ENCODE results near the gene PTPRH.
"Not testable (repeated sequence)": the region's sequence is repeated elsewhere in the genome, so short reads cannot be mapped to it uniquely, and the experiment has no call there.

PTPRH gene

DNA sequence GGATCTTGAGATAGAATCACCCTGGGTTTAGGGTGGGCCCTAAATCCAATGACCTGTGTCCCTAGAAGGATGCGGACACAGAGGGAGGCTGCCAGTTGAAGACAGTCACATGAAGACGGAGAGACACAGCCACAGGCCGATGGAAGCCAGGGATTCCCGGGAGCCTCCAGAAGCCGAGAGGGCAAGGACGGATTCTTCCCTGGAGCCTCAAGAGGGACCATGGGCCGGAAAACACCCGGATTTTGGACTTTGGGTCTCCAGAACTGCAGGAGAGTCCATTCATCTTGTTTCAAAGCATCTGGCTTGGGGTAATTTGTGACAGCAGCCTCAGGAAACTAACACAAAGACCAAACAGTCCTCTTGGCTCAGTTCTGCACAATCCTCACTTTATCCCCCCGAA lies 17.0 kb upstream of the PTPRH start:
- FAIRE-seq = no peak
- DNase-seq (ENCODE audit: low spot score) = no peak

DNA sequence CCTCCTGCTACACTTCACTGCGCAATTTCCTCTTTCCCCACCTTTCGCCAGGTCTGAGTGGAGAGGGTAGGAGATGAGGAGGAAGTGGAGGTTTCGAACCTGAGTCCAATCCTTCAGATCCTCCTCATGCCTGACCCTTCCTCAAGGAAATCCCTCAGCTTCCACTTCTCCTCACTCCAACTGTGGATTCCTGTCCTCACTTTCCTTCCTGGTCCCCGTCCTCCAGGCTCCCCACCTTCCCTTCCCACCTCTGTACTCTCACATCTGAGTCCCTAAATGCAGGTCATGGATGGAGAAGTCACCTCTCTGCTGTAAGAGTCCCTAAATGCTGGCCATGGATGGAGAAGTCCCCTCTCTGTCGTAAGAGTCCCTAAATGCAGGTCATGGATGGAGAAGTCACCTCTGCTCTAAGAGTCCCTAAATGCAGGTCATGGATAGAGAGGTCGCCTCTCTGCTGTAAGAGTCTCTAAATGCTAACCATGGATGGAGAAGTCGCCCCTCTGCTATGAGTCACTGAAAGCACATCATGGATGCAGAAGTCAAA lies 16.2 kb upstream of the PTPRH start:
- FAIRE-seq (no peak), DNase-seq (ENCODE audit: low spot score) (no peak)

DNA sequence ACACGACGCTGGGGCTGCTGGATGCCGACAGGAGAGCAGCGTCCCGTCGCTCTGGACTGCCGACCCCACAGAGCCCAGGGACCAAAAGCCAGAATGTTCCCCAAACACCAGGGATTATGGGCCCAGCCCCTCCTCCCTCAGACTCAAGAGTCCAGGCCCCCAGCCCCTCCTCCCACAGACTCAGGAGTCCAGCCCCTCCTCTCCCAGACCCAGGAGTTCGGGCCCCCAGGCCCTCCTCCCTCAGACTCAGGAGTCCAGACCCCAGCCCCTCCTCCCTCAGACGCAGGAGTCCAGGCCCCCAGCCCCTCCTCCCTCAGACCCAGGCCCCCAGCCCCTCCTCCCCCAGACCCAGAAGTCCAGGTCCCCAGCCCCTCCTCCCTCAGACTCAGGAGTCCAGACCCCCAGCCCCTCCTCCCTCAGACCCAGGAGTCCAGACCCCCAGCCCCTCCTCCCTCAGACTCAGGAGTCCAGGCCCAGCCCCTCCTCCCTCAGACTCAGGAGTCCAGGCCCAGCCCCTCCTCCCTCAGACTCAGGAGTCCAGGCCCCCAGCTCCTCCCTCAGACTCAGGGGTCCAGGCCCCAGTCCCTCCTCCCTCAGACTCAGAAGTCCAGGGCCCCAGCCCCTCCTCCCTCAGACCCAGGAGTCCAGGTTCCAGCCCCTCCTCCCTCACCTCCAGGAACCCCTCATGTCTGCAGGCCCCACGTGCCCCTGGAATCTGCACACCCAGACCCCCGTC lies 15.5 kb upstream of the PTPRH start:
- DNase-seq (ENCODE audit: low spot score); FAIRE-seq: not testable (repeated sequence)

DNA sequence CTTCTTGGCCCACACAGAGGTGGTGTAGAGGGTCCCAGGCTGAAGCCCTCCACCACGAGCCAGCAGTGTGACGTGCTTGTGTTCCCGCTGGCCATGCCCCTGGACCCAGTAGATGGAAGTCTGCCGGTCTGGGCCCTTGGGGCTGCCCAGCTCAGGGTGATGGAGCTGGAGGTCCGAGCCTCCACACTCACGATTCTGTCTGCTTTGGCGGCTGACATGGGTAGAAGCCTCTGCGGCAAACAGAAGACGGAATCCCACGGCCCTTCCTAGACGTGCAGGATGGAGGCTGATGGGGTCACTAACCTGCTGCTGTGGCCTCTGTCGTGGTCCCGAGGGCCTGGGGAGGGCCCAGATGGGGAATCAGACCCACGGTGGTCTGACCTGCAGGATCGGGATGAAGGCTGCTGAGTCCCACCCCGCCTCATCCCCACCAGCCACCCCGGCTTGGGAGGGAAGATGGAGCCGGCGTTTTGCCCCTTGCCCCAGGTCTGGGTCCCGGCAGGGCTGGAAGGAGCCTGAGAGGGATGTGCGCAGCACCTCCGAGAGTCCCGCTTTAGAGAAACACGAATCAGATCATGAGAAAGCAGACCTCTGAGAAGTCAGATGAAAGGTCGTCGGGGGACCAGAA lies 14.9 kb upstream of the PTPRH start:
- DNase-seq (ENCODE audit: low spot score) = no peak
- FAIRE-seq = no peak

DNA sequence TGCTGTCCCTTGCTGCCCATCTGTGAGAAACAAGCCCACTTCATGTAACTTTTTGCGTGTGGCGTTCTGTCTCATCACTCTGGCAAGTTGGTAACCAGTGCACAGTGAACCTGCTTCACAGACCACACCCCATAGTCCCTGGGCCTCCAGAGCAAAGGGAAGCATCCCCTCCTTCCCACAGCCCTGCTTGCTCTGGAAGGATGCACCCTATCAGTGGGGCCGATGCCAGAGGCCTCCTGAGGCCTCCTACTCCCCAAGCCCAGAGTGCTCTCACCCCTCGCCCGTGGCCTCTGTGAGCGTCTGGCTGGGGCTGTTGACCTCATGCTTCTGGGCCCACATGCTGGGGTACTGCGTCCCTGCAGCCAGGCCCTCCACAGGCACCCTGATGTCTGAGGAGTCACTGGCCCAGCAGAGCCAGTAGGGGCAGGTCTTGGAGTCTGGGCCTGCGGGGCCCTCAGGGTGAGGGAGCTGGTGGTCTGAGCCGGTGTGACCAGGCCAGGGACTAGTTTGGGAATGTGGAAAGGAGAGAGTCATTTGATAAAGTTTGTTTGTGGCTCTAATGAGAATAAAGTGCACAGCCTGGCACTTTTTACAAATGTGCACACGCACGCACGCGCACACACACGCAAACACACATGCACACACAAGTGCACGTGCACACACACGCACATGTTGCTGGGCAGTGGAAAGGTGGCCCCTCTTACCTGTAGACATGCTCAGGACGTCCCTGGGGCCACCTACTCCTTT lies 14.2 kb upstream of the PTPRH start:
- DNase-seq (ENCODE audit: low spot score) = no peak
- FAIRE-seq = no peak

DNA sequence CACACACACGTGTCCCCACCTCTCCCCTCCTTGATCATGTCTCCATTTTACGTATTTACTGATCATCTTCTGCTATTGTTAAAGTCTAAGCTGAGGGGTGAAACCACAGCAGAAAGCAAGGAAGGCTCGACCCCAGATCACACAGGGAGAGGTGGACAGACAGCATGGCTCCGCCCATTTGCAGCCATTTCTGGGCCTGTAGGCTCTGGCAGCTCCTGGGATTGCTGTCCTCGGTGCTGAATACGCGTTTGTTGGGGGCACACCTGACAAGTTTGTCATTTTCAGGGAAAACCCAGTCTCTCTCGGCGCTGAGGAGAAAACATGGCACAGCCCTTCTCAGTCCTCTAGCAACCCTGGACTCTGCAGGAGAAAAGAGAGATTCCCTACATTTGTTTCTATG lies 11.2 kb upstream of the PTPRH start:
- FAIRE-seq = no peak
- no peak for DNase-seq (ENCODE audit: low spot score)

DNA sequence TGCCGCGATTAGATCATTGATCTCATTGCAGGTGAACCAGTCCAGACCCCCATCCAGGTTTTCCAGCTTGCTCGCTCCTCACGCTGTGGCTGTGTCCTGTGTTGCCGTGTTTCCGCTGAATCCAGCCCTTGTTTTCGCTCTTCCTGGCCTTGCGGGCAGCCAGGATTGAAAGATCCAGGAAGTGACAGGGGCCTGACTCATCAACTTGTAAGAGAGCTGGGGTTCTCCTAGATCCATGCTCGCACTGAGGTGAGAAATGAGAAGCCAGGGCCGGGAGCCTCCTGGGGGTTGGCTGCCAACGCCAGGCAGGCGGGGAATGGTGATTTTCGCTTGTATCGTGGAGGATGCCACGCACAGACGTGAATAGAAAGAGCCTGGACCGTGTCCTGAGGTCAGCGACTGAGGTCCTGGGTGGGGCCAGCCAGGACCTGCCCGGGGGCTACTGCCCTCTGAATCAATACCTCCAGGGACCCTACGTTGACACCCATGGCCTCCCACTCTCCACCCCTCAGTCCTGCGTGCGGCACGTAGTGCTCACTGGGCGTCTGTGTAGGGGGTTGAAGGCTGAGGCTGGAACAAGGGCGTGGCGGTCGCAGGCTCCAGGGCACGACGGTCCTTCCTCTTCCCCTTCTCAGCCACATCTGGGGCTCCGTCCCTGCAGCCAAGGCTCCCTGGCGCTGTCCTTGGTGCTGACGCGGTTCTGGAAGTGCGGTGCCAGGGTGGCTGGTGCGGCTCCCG lies 7.3 kb upstream of the PTPRH start:
- peak; percentile 94 for DNase-seq (ENCODE audit: low spot score)
- peak; percentile 77 for FAIRE-seq

DNA sequence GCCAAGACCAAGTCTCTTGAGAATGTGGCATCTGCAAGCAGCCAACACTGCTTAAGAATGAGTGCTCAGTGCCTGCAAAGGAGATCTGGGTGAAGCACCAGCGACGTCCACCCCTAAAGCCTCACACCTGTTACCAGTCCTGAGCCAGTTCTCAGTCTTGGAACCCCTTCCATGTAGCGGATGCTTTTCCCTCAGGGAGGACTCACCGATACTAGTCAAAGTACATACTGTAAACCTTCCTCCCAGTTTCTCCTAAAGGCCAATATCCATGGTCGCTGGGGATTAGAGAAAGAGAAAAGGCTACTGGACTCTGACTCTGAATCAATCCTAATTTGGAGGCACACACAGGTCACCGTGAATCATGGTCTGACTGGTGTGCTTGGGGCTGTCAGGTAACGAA lies 4.2 kb upstream of the PTPRH start:
- DNase-seq (ENCODE audit: low spot score) = no peak
- FAIRE-seq = no peak

DNA sequence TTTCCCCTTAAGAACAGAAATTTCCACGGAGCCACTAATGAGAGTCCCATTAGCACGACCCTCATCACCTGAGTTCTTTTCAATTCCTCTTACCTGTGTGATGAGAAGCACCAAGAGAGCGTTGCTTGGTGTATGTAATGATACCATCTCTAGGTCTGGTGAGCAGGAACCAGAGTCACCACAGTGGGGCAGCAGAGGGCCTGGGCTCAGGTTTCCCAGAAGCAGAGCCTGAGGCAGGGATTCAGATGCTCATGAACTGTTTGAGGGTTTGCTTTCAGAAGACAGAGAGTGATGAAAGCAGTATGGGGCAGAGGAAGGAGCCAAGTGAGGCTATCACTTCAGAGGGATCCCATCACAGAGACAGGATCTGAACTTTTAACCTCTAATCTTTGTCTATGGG lies 3.1 kb upstream of the PTPRH start:
- DNase-seq (ENCODE audit: low spot score) (no peak), FAIRE-seq (no peak)

DNA sequence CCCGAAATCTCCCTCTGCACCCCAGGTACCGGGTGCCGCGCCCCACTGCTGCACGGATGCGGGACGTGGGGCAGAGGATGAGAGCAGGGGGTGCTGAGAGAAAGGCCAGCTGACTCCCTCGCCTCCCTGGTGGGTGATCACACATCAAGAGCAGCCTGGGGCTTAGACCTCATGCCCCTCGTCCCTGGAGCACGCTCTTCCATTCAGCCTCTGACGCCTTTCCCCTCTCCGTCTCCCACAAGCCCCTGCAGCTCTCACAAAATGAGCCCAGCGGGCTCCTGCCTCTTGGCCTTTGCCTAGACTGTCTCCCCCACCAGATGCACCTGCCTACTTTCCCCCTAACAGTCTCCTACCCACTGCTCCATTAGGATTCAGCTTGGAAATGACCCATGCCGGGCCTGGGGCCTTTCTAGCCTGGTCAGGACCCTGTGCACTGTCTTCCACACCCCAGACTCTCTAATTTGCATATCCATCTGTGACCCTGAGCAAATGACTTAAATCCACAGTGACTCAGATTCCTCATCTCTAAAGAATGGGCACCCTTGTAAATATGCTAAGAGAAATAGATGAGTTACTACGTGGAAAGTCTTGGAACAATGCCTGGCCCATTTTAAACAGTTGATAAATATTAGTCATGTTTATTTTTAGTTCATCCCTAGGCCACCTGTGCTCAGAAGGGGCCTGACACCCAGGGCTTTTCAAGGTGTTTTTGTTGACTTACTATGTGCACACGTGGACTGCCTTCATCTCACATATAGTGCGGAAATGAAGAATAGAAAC lies 582 bp upstream of the PTPRH start:
- FAIRE-seq (no peak), DNase-seq (ENCODE audit: low spot score) (peak; percentile 74)

DNA sequence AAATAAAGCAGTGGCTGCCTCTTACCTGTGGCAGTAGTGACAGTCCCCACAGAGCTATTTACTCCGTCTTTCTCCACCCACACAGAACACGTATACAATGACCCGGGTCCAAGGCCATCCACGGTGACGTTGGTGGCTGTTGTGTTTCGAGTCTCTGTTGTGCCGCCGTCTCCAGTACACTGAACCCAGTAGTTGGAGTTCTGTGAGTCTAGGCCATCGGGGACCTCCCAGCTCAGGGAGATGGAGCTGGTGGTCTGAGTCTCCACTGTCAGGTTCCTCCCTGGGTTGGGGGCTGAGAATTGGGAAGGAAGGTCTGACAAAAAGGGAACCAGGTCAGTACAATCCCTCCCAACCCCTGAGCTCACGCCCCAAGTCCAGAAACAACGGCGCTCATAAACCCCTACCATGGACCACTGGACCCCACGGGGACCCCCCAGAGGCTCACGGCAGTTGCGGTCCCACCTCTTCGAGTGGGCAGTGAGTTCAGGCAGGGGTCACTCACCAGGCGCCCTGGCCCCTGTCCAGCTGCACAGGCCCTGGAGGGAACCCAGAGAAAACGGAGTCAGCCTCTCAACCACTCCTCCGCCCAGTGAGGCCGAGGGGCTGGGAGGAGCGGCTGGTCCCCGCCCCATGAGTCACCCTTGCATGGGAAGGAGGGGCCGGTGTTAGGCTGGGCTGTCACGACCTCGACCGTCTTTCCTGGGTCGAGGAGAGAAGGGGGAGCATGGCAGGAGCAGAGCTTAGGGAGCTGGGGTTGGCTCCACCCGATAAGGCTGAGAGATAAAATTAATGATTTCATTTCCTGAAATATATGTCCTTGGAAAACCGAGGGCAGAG lies 2.4 kb downstream of the PTPRH start:
- DNase-seq (ENCODE audit: low spot score) (peak; percentile 66), FAIRE-seq (peak; percentile 26)

DNA sequence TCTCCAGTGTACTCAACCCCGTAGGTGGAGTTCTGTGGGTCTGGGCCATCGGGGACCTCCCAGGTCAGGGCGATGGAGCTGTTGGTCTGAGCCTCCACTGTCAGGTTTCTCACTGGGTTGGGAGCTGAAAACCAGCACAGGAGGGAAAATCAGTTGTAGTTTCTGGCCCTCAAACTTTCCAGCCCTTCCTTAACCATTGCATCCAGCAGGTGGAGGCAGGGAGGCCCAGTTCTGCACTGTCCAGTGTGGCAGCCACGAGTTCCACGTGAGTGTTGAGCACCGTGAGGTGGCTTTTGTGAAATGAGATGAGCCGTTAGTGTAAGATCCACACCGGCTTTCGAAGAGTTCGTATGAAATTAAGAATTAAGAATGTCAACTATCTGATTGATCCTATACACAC lies 7.1 kb downstream of the PTPRH start:
- DNase-seq (ENCODE audit: low spot score); FAIRE-seq: not testable (repeated sequence)

DNA sequence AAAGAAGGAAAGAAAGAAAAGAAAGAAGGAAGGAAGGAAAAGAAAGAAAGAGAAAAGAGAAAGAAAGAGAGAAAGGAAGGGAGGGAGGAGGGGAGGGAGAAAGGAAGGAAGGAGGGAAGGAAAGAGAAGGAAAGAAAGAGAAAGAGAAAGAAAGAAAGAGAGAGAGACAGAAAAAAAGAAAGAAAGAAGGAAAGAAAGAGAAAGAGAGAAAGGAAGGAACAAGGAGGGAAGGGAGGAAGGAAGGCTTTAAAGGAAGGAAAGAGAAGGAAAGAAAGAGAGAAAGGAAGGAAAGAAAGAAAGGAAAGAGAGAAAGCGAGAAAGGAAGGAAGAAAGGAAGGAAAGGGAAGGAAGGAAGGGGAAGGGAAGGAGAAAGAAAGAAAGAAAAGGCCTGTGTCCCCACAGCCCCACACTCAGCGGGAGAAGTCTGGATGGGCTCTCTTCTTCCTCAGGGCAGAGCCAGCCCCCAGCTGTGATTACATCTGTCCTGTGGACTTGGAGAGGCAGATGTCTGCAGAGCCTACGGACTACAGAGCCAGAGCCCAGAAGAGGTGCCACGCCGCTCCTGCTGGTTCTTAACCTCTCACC lies 9.6 kb downstream of the PTPRH start:
- FAIRE-seq = no peak

DNA sequence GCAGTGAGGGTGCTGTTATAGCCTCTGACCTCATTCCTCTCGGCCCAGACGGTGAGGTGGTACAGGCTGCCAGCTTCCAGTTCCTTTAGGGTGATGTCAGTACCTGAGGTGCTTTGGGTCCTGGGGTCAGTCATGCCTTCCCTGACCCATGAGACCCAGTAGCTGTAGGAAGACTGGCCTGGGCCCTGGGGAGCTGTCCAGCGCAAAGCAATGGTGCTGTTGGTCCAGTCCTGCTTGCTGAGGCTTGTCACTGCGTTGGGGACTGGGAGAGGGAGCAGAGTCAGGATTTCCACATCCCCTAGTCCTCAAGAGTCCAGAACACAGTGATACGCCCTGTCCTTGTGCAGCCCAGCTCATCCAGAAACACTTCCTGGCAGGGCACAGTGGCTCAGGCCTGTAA lies 10.7 kb downstream of the PTPRH start:
- no peak for FAIRE-seq
- no peak for DNase-seq (ENCODE audit: low spot score)

More for the DNA sequence above, 9.6 kb downstream of the PTPRH start:
- DNase-seq (ENCODE audit: low spot score) = no peak

DNA sequence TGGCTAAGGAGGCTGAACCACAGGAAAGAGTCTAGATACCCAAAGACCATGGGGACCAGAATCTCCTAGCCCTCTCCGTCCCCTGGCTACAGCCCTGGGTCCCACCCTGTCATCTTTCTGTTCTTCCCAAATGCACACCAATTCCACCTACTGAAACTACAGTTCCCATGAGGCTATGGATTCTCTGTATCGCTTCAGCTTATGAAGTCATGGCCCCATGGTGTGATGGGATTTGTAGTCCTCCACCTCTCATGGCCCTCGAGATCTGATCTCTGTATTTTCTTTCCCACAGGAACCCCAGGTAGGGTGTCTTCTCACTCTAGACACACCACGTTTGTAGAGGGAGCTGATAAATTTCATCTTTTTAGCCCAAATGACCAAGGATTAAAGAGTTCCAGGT lies 11.8 kb downstream of the PTPRH start:
- FAIRE-seq (no peak), DNase-seq (ENCODE audit: low spot score) (no peak)

DNA sequence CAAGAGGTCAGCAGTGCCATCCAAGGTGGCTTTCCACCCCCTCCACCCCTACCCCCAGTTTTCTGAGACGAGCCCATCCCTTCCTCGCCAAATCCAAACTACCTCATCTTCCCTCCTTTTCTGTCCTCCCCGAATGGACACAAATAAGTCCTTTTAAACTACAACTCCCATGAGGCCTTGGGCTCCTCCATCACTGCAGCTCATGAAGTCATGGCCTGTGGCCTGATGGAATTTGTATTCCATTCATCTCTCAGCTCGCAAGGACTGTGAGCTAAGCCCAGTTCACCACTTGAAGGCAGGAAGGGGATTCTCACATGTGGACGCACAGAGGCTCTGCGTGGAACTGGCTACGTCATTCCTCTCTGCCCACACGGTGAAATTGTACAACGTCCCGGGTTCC lies 12.5 kb downstream of the PTPRH start:
- FAIRE-seq = no peak
- no peak for DNase-seq (ENCODE audit: low spot score)

DNA sequence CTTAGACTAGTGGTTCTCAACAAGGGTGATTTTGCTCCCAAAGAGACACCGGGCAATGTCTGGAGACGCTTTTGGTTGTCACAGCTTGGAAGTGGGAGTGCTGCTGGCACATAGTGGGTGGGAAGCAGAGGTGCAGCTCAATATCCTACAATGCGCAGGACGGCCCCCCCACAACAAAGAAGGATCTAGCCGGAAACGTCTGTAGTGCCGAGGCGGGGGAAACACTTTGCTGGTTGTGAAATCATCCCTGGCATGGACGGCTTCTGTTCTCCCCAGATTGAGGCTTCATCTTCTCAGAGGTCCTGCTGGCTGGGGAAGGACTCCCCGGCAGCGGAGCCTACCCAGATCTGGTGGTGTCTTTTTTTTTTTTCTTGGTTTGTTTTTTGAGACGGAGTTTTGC lies 15.8 kb downstream of the PTPRH start:
- no peak for FAIRE-seq
- no peak for DNase-seq (ENCODE audit: low spot score)

DNA sequence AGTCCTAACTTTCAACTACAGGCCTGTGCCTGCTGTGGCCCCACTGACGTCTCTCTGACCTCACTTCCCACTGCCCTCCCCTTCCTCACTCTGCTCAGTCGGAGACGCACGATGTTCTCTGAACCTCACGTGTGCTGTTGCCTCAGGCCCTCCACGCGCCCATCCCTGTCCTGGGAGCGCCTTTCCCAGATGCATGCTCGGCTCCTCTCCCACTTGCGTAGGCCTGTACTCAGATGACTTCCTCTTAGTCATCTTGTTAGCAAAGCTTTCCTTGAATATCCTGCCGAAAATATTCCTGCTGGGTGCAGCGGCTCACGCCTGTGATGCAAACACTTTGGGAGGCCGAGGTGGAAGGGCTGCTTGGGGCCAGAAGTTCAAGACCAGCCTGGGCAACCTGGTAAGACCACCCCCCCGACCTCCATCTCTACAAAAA lies 19.9 kb downstream of the PTPRH start:
- FAIRE-seq (no peak), DNase-seq (ENCODE audit: low spot score) (peak; percentile 44)

DNA sequence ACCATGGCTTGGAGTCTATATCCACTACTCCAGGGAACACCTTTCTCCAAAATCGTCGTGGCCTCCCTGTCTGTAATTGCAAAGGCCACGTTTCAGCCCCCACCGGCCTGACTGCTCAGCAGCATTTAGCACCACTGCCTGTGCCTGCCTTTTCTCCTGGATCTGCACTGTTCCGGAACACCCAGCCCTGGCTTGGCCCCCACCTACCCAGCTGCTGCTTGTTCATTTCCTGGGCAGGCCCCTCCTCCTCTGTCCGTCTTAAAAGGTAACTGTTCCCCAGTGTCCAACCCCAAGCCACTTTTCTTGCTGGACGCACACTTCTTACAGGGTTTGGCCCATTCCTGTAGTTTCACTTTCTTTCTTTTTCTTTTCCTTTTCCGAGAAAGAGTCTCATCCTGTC lies 20.7 kb downstream of the PTPRH start:
- FAIRE-seq (no peak), DNase-seq (ENCODE audit: low spot score) (no peak)
